Cardiac fibroblast (primary cell): Measurements from ENCODE around the gene PCDHGA12.
"Not testable (repeated sequence)": the region's sequence is repeated elsewhere in the genome, so short reads cannot be mapped to it uniquely, and the experiment has no call there.

Experiments used
- DNase-seq, 2 donors: peaks; one replicate each; pipeline versions ENCODE4 v3.0.0 to v3.0.0-alpha.2; 2010; ENCODE audit warnings: low read depth in 2 of 2
- H3K4me3 ChIP-seq, 2 donors: replicated peaks in 1 of 2; 1 replicate in 1 of 2; 2 replicates in 1 of 2; pipeline ENCODE4 v1.5.1; 2011; ENCODE audit warnings: low read depth in 2 of 2, low read length in 2 of 2, mild to moderate bottlenecking in 2 of 2, moderate library complexity in 1 of 2
- TF ChIP-seq, protein P1 (sequence below): IDR thresholded peaks from one replicate; pipeline ENCODE4 v1.5.1; 2011; ENCODE audit warnings: low read depth, mild to moderate bottlenecking, low read length, inconsistent platforms

PCDHGA12 gene

DNA sequence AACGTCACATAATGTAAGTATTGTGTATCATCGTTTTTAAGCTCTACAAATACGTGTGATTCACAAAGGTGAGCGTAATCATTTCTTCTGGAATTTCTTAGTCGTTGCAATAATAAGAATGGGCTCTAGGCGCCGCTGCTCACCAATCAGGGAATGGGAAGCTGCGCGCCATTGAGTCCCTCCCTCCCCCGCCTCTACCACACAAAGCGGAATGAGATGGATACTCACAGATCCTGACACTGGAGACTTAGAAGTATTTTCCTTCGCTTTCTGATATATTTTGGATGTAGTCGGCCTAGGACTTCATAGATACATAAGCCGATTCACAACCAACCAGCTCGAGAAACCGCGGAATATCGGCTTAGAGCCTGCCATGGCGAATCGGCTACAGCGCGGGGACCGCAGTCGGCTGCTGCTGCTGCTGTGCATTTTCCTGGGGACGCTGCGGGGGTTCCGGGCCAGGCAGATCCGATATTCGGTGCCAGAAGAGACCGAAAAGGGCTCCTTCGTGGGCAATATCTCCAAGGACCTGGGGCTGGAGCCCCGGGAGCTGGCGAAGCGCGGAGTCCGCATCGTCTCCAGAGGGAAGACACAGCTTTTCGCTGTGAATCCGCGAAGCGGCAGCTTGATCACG, 9.3 kb upstream of the PCDHGA12 start, which contains the start of gene PCDHGA11:
Gene PCDHGA11, plus strand, starts transcription at position 197 of the 634 bp plus-strand sequence. Its CDS starts 177 bp downstream, at position 374.
- TF ChIP-seq, protein P1, sequence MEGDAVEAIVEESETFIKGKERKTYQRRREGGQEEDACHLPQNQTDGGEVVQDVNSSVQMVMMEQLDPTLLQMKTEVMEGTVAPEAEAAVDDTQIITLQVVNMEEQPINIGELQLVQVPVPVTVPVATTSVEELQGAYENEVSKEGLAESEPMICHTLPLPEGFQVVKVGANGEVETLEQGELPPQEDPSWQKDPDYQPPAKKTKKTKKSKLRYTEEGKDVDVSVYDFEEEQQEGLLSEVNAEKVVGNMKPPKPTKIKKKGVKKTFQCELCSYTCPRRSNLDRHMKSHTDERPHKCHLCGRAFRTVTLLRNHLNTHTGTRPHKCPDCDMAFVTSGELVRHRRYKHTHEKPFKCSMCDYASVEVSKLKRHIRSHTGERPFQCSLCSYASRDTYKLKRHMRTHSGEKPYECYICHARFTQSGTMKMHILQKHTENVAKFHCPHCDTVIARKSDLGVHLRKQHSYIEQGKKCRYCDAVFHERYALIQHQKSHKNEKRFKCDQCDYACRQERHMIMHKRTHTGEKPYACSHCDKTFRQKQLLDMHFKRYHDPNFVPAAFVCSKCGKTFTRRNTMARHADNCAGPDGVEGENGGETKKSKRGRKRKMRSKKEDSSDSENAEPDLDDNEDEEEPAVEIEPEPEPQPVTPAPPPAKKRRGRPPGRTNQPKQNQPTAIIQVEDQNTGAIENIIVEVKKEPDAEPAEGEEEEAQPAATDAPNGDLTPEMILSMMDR: peak; percentile 61
- H3K4me3 ChIP-seq: peak within 1 kb of the TSS; percentile 50 to 54
- DNase-seq: peak; percentile 77 to 79

DNA sequence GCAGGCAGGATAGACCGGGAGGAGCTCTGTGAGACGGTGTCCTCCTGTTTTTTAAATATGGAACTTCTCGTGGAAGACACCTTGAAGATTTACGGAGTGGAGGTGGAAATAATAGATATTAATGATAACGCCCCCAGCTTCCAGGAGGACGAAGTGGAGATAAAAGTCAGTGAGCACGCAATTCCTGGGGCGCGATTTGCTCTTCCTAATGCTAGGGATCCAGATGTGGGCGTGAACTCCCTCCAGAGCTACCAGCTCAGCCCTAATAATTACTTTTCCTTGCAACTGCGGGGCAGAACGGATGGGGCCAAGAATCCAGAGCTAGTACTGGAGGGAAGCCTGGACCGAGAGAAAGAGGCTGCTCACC, 8.8 kb upstream of the PCDHGA12 start:
- DNase-seq: no peak
- TF ChIP-seq, protein P1: no peak
- peak overlapping the region; percentile 50 to 54 for H3K4me3 ChIP-seq

DNA sequence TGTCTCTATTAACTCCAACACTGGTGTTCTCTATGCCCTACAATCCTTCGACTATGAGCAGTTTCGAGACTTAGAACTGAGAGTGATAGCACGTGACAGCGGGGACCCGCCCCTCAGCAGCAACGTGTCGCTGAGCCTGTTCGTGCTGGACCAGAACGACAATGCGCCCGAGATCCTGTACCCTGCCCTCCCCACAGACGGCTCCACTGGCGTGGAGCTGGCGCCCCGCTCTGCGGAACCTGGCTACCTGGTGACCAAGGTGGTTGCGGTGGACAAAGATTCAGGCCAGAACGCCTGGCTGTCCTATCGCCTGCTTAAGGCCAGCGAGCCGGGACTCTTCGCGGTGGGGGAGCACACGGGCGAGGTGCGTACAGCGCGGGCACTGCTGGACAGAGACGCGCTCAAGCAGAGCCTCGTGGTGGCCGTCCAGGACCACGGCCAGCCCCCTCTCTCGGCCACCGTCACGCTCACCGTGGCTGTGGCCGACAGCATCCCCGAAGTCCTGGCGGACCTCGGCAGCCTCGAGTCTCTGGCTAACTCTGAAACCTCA, 7.5 kb upstream of the PCDHGA12 start:
- TF ChIP-seq, protein P1: no peak
- no peak overlapping the region for H3K4me3 ChIP-seq
- DNase-seq: no peak

DNA sequence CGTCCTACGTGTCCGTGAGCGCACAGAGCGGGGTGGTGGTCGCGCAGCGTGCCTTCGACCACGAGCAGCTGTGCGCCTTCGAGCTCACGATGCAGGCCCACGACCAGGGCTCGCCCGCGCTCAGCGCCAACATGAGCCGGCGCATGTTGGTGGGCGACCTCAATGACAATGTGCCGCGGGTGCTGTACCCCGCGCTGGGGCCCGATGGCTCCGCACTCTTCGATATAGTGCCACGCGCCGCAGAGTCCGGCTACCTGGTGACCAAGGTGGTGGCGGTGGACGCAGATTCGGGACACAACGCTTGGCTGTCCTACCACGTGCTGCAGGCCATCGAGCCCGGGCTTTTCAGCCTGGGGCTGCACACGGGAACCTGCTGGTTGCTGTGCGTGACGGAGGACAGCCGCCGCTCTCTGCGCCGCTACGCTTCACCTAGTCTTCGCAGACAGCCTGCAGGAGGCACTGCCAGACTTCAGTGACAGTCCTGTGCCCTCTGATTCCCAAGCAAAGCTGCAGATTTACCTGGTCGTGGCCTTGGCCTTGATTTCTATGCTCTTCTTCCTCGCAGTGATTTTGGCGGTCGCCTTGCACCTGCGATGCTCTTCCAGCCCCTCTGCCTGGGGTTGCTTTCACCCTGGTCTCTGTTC, 2.4 kb upstream of the PCDHGA12 start:
- no peak for DNase-seq
- H3K4me3 ChIP-seq: no peak overlapping the region
- TF ChIP-seq, protein P1: no peak

DNA sequence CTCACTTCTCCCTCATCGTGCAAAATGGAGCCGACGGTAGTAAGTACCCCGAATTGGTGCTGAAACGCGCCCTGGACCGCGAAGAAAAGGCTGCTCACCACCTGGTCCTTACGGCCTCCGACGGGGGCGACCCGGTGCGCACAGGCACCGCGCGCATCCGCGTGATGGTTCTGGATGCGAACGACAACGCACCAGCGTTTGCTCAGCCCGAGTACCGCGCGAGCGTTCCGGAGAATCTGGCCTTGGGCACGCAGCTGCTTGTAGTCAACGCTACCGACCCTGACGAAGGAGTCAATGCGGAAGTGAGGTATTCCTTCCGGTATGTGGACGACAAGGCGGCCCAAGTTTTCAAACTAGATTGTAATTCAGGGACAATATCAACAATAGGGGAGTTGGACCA, 979 bp downstream of the PCDHGA12 start:
- peak; percentile 56 to 59 for DNase-seq
- TF ChIP-seq, protein P1: no peak
- H3K4me3 ChIP-seq: peak overlapping the region; percentile 43 to 55

DNA sequence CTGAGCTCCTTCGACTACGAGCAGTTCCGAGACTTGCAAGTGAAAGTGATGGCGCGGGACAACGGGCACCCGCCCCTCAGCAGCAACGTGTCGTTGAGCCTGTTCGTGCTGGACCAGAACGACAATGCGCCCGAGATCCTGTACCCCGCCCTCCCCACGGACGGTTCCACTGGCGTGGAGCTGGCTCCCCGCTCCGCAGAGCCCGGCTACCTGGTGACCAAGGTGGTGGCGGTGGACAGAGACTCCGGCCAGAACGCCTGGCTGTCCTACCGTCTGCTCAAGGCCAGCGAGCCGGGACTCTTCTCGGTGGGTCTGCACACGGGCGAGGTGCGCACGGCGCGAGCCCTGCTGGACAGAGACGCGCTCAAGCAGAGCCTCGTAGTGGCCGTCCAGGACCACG, 2.0 kb downstream of the PCDHGA12 start:
- not testable (repeated sequence) for H3K4me3 ChIP-seq, DNase-seq

DNA sequence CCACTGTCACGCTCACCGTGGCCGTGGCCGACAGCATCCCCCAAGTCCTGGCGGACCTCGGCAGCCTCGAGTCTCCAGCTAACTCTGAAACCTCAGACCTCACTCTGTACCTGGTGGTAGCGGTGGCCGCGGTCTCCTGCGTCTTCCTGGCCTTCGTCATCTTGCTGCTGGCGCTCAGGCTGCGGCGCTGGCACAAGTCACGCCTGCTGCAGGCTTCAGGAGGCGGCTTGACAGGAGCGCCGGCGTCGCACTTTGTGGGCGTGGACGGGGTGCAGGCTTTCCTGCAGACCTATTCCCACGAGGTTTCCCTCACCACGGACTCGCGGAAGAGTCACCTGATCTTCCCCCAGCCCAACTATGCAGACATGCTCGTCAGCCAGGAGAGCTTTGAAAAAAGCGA, 2.4 kb downstream of the PCDHGA12 start:
- not testable (repeated sequence) for H3K4me3 ChIP-seq, DNase-seq

DNA sequence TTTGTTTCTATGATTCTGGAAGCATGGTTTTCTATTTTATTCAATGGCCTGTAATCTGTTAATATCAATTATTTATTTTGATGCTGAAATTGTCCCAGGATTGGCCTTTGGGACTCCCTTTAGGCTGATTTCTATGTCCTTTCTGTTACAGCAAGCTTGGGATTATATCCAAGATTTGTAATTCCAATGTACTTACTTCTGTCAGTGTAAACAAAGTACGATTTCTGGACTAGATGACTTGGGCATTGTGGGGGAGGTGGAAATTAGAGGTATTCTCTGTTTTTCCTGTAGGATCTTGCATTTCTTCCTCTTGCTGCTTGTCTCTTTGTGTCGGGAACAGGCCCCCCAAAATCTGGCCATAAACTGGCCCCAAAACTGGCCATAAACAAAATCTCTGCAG, 3.7 kb downstream of the PCDHGA12 start:
- H3K4me3 ChIP-seq: no peak overlapping the region
- TF ChIP-seq, protein P1: no peak
- peak in 1 of 2 donors; percentile 25 for DNase-seq
